GM12878 (cell line): Measurements from ENCODE around the gene CLDN16. TPM values are rescaled to one million over a fixed set of nuclear protein-coding genes. Genes with fewer than 3 reads are reported as not detected.

ENCODE experiments used
- ASH2L ChIP-seq: fragments of 300-600, 200-600 bp; sonication (generic); IDR thresholded peaks from 2 replicates; pipeline ENCODE4 v1.6.1; 2017; ENCODE audit warnings: low read depth, mild to moderate bottlenecking, borderline replicate concordance
- ATF7 ChIP-seq: fragments of 450-650 bp; IDR thresholded peaks from 2 replicates; pipeline ENCODE4 v1.6.1; 2016; ENCODE audit warnings: low read depth, mild to moderate bottlenecking
- BHLHE40 ChIP-seq, 2 experiments: fragments of 450-650 bp in 1 of 2; IDR thresholded peaks; 2 replicates each; pipeline ENCODE4 v1.6.1; 2011 to 2017; ENCODE audit warnings: low read depth in 2 of 2, borderline replicate concordance in 1 of 2, improper control_type of control experiment in 1 of 2, low read length in 1 of 2, mild to moderate bottlenecking in 1 of 2
- EGR1 ChIP-seq, 2 experiments: IDR thresholded peaks; 1 replicate in 1 of 2; 2 replicates in 1 of 2; pipeline ENCODE4 v1.6.1; 2011 to 2012; ENCODE audit warnings: low read depth in 2 of 2, low read length in 2 of 2, borderline replicate concordance in 1 of 2, mild to moderate bottlenecking in 1 of 2, moderate library complexity in 1 of 2
- IKZF2 ChIP-seq, 2 experiments: fragments of 450-650 bp; IDR thresholded peaks; 2 replicates each; pipeline ENCODE4 v1.6.1; 2017; ENCODE audit warnings: mild to moderate bottlenecking in 2 of 2, moderate library complexity in 2 of 2
- JUND ChIP-seq: IDR thresholded peaks from 2 replicates; pipeline ENCODE4 v1.6.1; 2012; ENCODE audit warnings: low read depth, mild to moderate bottlenecking, low read length, improper control_type of control experiment, moderate library complexity
- KDM1A ChIP-seq: fragments of 200-600 bp; sonication (generic); IDR thresholded peaks from 2 replicates; pipeline ENCODE4 v1.6.1; 2016; ENCODE audit warnings: borderline replicate concordance
- MEF2B ChIP-seq: fragments of 450-650 bp; IDR thresholded peaks from 2 replicates; pipeline ENCODE4 v1.6.1; 2018; ENCODE audit warnings: mild to moderate bottlenecking, moderate library complexity; ENCODE audit not compliant: partially characterized antibody, poor library complexity, severe bottlenecking
- MTA3 ChIP-seq: IDR thresholded peaks from 2 replicates; pipeline ENCODE4 v1.6.1; 2012; ENCODE audit warnings: low read length, inconsistent platforms, borderline replicate concordance
- MYC ChIP-seq: IDR thresholded peaks from 2 replicates; pipeline ENCODE4 v1.6.1; 2011; ENCODE audit warnings: mild to moderate bottlenecking, low read length, moderate library complexity, inconsistent platforms; ENCODE audit not compliant: insufficient read depth, insufficient replicate concordance, insufficient read length, severe bottlenecking
- NBN ChIP-seq: fragments of 450-650 bp; IDR thresholded peaks from 2 replicates; pipeline ENCODE4 v1.6.1; 2016
- PML ChIP-seq: IDR thresholded peaks from 2 replicates; pipeline ENCODE4 v1.6.1; 2012; ENCODE audit warnings: low read length, inconsistent platforms
- POU2F2 ChIP-seq: IDR thresholded peaks from 3 replicates; pipeline ENCODE4 v1.6.1; 2011; ENCODE audit warnings: low read depth, mild to moderate bottlenecking, low read length, borderline replicate concordance
- RAD51 ChIP-seq: fragments of 450-650 bp; IDR thresholded peaks from 2 replicates; pipeline ENCODE4 v1.6.1; 2016; ENCODE audit warnings: moderate library complexity, mild to moderate bottlenecking, inconsistent platforms
- SREBF2 ChIP-seq: IDR thresholded peaks from 2 replicates; pipeline ENCODE4 v1.6.1; 2012; ENCODE audit warnings: mild to moderate bottlenecking, low read length
- SUPT20H ChIP-seq: IDR thresholded peaks from 2 replicates; pipeline ENCODE4 v1.6.1; 2011; ENCODE audit warnings: low read depth, mild to moderate bottlenecking, low read length, moderate library complexity, borderline replicate concordance; ENCODE audit not compliant: control insufficient read depth
- TARDBP ChIP-seq: IDR thresholded peaks from 2 replicates; pipeline ENCODE4 v1.6.1; 2016; ENCODE audit warnings: borderline replicate concordance
- ZNF384 ChIP-seq: IDR thresholded peaks from 2 replicates; pipeline ENCODE4 v1.6.1; 2012; ENCODE audit warnings: low read depth, mild to moderate bottlenecking, low read length, improper control_type of control experiment, borderline replicate concordance
- ZSCAN29 ChIP-seq: fragments of 450-650 bp; IDR thresholded peaks from 2 replicates; pipeline ENCODE4 v1.6.1; 2017; ENCODE audit warnings: mild to moderate bottlenecking, moderate library complexity
- ZZZ3 ChIP-seq: IDR thresholded peaks from 2 replicates; pipeline ENCODE4 v1.6.1; 2011; ENCODE audit warnings: low read depth; ENCODE audit not compliant: control insufficient read depth, insufficient read length
- polyA plus RNA-seq, 11 experiments: library from polyadenylated mRNA; depleted of rRNA in 4 of 11; unstranded in 6 of 11; stranded (reverse) in 5 of 11; fragments of >200 nt; fragmentation: Nextera tagmentation in 4 of 11; fragmentation: Illumina TruSeq in 1 of 11; extraction: Ambion mirVana in 4 of 11; extraction: Trizol in 1 of 11; gene quantifications; 1 replicate in 1 of 11; 2 replicates in 10 of 11; pipeline versions ENCODE4 v1.2.1 to v1.2.3, GENCODE V29; 2011 to 2016; ENCODE audit warnings: inconsistent platforms in 2 of 11, missing spikeins in 2 of 11, low read depth in 1 of 11
- total RNA-seq, 4 experiments: library from RNA; depleted of rRNA in 3 of 4; stranded (reverse); fragments of >200 nt in 3 of 4; fragmentation: Illumina TruSeq in 1 of 4; extraction: Trizol in 1 of 4; gene quantifications; 2 replicates each; pipeline versions ENCODE4 v1.2.1 to v1.2.3, GENCODE V29; 2013 to 2021
- TF ChIP-seq, protein P1 (sequence below): fragments of 450-650 bp; IDR thresholded peaks from 2 replicates; pipeline ENCODE4 v1.6.1; 2017; ENCODE audit warnings: borderline replicate concordance
- TF ChIP-seq, protein P2 (sequence below): IDR thresholded peaks from 2 replicates; pipeline ENCODE4 v1.6.1; 2011; ENCODE audit warnings: mild to moderate bottlenecking, low read depth, low read length, moderate library complexity; ENCODE audit not compliant: insufficient replicate concordance
- TF ChIP-seq, protein P3 (sequence below): fragments of 450-650 bp; IDR thresholded peaks from 2 replicates; pipeline ENCODE4 v1.6.1; 2017; ENCODE audit warnings: mild to moderate bottlenecking, low read depth, inconsistent platforms; ENCODE audit not compliant: poor library complexity, severe bottlenecking

The CLDN16 gene
- total and polyA plus RNA-seq, 10 of the 15 experiments (the other 5 are each of a cell fraction or from before 2014, with no cell fraction given): 3.2 to 26.6 (median 4.0) TPM

DNA sequence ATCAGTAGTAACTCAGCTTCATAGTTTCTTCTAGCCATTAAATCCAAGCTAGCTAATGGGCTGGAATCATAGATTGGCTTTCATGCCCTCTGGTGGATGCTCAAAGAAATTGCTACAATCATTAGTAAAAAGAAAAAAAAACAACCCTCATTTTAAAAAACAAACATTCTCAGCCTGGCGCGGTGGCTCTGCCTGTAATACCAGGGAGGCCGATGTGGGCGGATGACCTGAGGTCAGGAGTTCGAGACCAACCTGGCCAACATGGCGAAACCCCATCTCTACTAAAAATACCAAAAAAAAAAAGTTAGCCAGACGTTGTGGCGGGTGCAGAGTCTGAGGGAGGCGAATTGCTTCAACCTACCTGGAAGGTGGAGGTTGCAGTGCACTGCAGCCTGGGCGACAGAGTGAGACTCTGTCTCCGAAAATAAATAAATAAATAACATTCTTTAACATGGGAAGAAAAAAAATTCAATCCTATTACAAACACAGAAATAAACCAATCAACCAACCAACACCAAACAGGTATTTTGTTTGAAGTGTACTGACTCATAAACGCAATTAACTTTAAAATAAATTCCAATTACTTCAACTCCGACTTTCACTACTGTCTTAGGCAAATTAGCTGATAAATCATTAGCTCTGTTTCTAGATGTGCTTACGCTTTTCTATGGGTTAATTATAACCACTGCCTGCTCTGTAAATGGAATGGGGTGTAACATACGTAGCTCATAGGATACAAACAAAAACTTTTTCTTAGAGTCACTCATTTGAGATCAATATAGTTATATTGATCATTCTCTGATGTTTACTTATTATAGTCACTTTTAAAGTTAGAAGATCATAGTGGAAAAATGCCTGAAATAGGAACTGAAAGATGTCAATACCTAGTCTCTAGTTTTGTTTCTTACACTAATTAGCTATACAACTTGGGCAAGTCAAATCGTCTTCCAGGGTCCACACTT is 36.8 kb downstream of the CLDN16 start (continued):
- TF ChIP-seq, protein P1, sequence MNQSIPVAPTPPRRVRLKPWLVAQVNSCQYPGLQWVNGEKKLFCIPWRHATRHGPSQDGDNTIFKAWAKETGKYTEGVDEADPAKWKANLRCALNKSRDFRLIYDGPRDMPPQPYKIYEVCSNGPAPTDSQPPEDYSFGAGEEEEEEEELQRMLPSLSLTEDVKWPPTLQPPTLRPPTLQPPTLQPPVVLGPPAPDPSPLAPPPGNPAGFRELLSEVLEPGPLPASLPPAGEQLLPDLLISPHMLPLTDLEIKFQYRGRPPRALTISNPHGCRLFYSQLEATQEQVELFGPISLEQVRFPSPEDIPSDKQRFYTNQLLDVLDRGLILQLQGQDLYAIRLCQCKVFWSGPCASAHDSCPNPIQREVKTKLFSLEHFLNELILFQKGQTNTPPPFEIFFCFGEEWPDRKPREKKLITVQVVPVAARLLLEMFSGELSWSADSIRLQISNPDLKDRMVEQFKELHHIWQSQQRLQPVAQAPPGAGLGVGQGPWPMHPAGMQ: no peak
- peak; percentile 76 for TF ChIP-seq ZNF384
- no peak for TF ChIP-seq ASH2L
- TF ChIP-seq SREBF2: peak; percentile 73; the same call in 1 of the 2 replicates
- TF ChIP-seq IKZF2 (IDR thresholded peaks at IDR 0.05): peak in 1 of 2 experiments; percentile 41; a peak in 1 of 4 replicates
- TF ChIP-seq MEF2B: peak; percentile 84
- TF ChIP-seq ZSCAN29: no peak
- TF ChIP-seq BHLHE40 (IDR thresholded peaks at IDR 0.05; ENCODE audit: borderline replicate concordance in 1 of 2, low read depth in 2 of 2, low read length in 1 of 2): no peak
- no peak for TF ChIP-seq SUPT20H
- no peak for TF ChIP-seq ZZZ3
- no peak for TF ChIP-seq RAD51
- TF ChIP-seq, protein P2, sequence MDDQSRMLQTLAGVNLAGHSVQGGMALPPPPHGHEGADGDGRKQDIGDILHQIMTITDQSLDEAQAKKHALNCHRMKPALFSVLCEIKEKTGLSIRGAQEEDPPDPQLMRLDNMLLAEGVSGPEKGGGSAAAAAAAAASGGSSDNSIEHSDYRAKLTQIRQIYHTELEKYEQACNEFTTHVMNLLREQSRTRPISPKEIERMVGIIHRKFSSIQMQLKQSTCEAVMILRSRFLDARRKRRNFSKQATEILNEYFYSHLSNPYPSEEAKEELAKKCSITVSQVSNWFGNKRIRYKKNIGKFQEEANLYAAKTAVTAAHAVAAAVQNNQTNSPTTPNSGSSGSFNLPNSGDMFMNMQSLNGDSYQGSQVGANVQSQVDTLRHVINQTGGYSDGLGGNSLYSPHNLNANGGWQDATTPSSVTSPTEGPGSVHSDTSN: no peak
- TF ChIP-seq POU2F2: no peak
- TF ChIP-seq PML: no peak
- TF ChIP-seq MYC: no peak
- peak in 1 of 2 experiments; percentile 51; a peak in 1 of 3 replicates for TF ChIP-seq EGR1 (IDR thresholded peaks at IDR 0.05; ENCODE audit: borderline replicate concordance in 1 of 2, low read depth in 2 of 2, low read length in 2 of 2)
- no peak for TF ChIP-seq TARDBP
- peak; percentile 78 for TF ChIP-seq NBN
- TF ChIP-seq ATF7: peak; percentile 58
- TF ChIP-seq, protein P3, sequence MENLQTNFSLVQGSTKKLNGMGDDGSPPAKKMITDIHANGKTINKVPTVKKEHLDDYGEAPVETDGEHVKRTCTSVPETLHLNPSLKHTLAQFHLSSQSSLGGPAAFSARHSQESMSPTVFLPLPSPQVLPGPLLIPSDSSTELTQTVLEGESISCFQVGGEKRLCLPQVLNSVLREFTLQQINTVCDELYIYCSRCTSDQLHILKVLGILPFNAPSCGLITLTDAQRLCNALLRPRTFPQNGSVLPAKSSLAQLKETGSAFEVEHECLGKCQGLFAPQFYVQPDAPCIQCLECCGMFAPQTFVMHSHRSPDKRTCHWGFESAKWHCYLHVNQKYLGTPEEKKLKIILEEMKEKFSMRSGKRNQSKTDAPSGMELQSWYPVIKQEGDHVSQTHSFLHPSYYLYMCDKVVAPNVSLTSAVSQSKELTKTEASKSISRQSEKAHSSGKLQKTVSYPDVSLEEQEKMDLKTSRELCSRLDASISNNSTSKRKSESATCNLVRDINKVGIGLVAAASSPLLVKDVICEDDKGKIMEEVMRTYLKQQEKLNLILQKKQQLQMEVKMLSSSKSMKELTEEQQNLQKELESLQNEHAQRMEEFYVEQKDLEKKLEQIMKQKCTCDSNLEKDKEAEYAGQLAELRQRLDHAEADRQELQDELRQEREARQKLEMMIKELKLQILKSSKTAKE: peak; percentile 47
- no peak for TF ChIP-seq KDM1A
- TF ChIP-seq JUND: no peak
- TF ChIP-seq MTA3: no peak
